H9 (cell line): ENCODE results near the gene RNLS. TPM values are rescaled to one million over a fixed set of nuclear protein-coding genes. Genes with fewer than 3 reads are reported as not detected.

Source experiments
- DNase-seq: peaks from one replicate; pipeline ENCODE4 v3.0.0-alpha.2; 2017
- H2AFZ ChIP-seq: one replicate; pipeline ENCODE4 v1.6.1; 2013; ENCODE audit warnings: mild to moderate bottlenecking, low read length, control low read depth, moderate library complexity
- H2AK5ac ChIP-seq: 2 replicates; pipeline ENCODE4 v1.6.1; 2013; ENCODE audit warnings: low read length, control low read depth, mixed read lengths; ENCODE audit not compliant: insufficient read length
- H2BK120ac ChIP-seq: one replicate; pipeline ENCODE4 v1.6.1; 2013; ENCODE audit warnings: low read depth, mild to moderate bottlenecking, low read length, control low read depth, inconsistent platforms; ENCODE audit not compliant: poor library complexity, severe bottlenecking
- H2BK12ac ChIP-seq: 2 replicates; pipeline ENCODE4 v1.6.1; 2013; ENCODE audit warnings: low read length, control low read depth, mixed read lengths, low read depth; ENCODE audit not compliant: insufficient read length
- H2BK15ac ChIP-seq: 2 replicates; pipeline ENCODE4 v1.6.1; 2013; ENCODE audit warnings: low read depth, low read length, control low read depth
- H2BK20ac ChIP-seq: one replicate; pipeline ENCODE4 v1.6.1; 2013; ENCODE audit warnings: low read depth, mild to moderate bottlenecking, low read length, control low read depth, inconsistent platforms; ENCODE audit not compliant: poor library complexity, severe bottlenecking
- H2BK5ac ChIP-seq: 2 replicates; pipeline ENCODE4 v1.6.1; 2013; ENCODE audit warnings: low read length, control low read depth, mixed read lengths; ENCODE audit not compliant: insufficient read length
- H3K14ac ChIP-seq: 2 replicates; pipeline ENCODE4 v1.6.1; 2013; ENCODE audit warnings: low read length, control low read depth; ENCODE audit not compliant: insufficient read depth
- H3K18ac ChIP-seq: 2 replicates; pipeline ENCODE4 v1.6.1; 2013; ENCODE audit warnings: low read depth, mild to moderate bottlenecking, mixed read lengths, low read length, control low read depth; ENCODE audit not compliant: insufficient read length
- H3K23ac ChIP-seq: 2 replicates; pipeline ENCODE4 v1.6.1; 2013; ENCODE audit warnings: low read length, control low read depth, mixed read lengths, low read depth; ENCODE audit not compliant: insufficient read length
- H3K23me2 ChIP-seq: 2 replicates; pipeline ENCODE4 v1.6.1; 2013; ENCODE audit warnings: low read depth, mild to moderate bottlenecking, mixed read lengths, low read length, control low read depth; ENCODE audit not compliant: insufficient read length, poor library complexity, severe bottlenecking
- H3K27ac ChIP-seq: 2 replicates; pipeline ENCODE4 v1.5.1; 2013; ENCODE audit warnings: low read length, control low read depth, mixed read lengths, low read depth; ENCODE audit not compliant: insufficient read length
- H3K27me3 ChIP-seq: 2 replicates; pipeline ENCODE4 v1.6.1; 2013; ENCODE audit warnings: low read length, control low read depth, inconsistent platforms; ENCODE audit not compliant: insufficient read depth
- H3K4ac ChIP-seq: 2 replicates; pipeline ENCODE4 v1.6.1; 2013; ENCODE audit warnings: low read depth, mild to moderate bottlenecking, control low read depth, inconsistent platforms, low read length, moderate library complexity
- H3K4me1 ChIP-seq: 2 replicates; pipeline ENCODE4 v1.6.1; 2013; ENCODE audit warnings: low read length, control low read depth, inconsistent platforms; ENCODE audit not compliant: insufficient read depth
- H3K4me2 ChIP-seq: 2 replicates; pipeline ENCODE4 v1.6.1; 2013; ENCODE audit warnings: low read length, control low read depth, mixed read lengths; ENCODE audit not compliant: insufficient read length, insufficient read depth
- H3K56ac ChIP-seq: 2 replicates; pipeline ENCODE4 v1.6.1; 2013; ENCODE audit warnings: low read depth, mild to moderate bottlenecking, mixed read lengths, low read length, control low read depth; ENCODE audit not compliant: insufficient read length
- H3K79me1 ChIP-seq: 2 replicates; pipeline ENCODE4 v1.6.1; 2013; ENCODE audit warnings: low read depth, mild to moderate bottlenecking, moderate library complexity, low read length, control low read depth, inconsistent platforms; ENCODE audit not compliant: insufficient read depth, poor library complexity, severe bottlenecking
- H3K79me2 ChIP-seq: 2 replicates; pipeline ENCODE4 v1.6.1; 2013; ENCODE audit warnings: low read length, control low read depth, inconsistent platforms; ENCODE audit not compliant: insufficient read depth
- H3K9ac ChIP-seq: 2 replicates; pipeline ENCODE4 v1.6.1; 2013; ENCODE audit warnings: low read length, control low read depth, mixed read lengths; ENCODE audit not compliant: insufficient read length; ENCODE audit errors: extremely low read depth
- H3K9me3 ChIP-seq: one replicate; pipeline ENCODE4 v1.6.1; 2013; ENCODE audit warnings: low read depth, low read length, inconsistent platforms; ENCODE audit not compliant: control insufficient read depth
- H3T11ph ChIP-seq: one replicate; pipeline ENCODE4 v1.6.1; 2013; ENCODE audit warnings: mild to moderate bottlenecking, low read length, control low read depth, inconsistent platforms
- H4K20me1 ChIP-seq: one replicate; pipeline ENCODE4 v1.6.1; 2013; ENCODE audit not compliant: control insufficient read depth, insufficient read length, insufficient read depth
- H4K5ac ChIP-seq: 2 replicates; pipeline ENCODE4 v1.6.1; 2013; ENCODE audit warnings: low read depth, mild to moderate bottlenecking, mixed read lengths, low read length, control low read depth; ENCODE audit not compliant: insufficient read length
- H4K8ac ChIP-seq: replicated peaks from 2 replicates; pipeline ENCODE4 v1.6.1; 2013; ENCODE audit warnings: low read length, control low read depth, mixed read lengths, low read depth; ENCODE audit not compliant: insufficient read length
- H4K91ac ChIP-seq: 2 replicates; pipeline ENCODE4 v1.6.1; 2013; ENCODE audit warnings: low read depth, mild to moderate bottlenecking, moderate library complexity, mixed read lengths, low read length, control low read depth; ENCODE audit not compliant: insufficient read length
- H3K27ac Mint-ChIP-seq, 3 experiments: 2 replicates in 2 of 3; 3 replicates in 1 of 3; pipeline ENCODE4 v1.8.0; 2020 to 2021; ENCODE audit warnings: mixed read lengths in 3 of 3, mild to moderate bottlenecking in 1 of 3, moderate library complexity in 1 of 3
- H3K27me3 Mint-ChIP-seq: 2 replicates; pipeline ENCODE4 v1.8.0; 2021; ENCODE audit warnings: low read depth, mild to moderate bottlenecking, moderate library complexity, mixed read lengths
- H3K36me3 Mint-ChIP-seq, 3 experiments: 2 replicates in 2 of 3; 3 replicates in 1 of 3; pipeline ENCODE4 v1.8.0; 2020 to 2021; ENCODE audit warnings: low read depth in 3 of 3, mixed read lengths in 3 of 3; ENCODE audit not compliant: insufficient read depth in 1 of 3
- H3K4me1 Mint-ChIP-seq, 2 experiments: 2 replicates each; pipeline ENCODE4 v1.8.0; 2020; ENCODE audit warnings: mixed read lengths in 2 of 2
- H3K4me3 Mint-ChIP-seq, 2 experiments: 2 replicates in 1 of 2; 3 replicates in 1 of 2; pipeline ENCODE4 v1.8.0; 2020 to 2021; ENCODE audit warnings: mild to moderate bottlenecking in 2 of 2, mixed read lengths in 2 of 2, moderate library complexity in 1 of 2
- H3K9me3 Mint-ChIP-seq, 2 experiments: 2 replicates in 1 of 2; 3 replicates in 1 of 2; pipeline ENCODE4 v1.8.0; 2020; ENCODE audit warnings: mild to moderate bottlenecking in 2 of 2, mixed read lengths in 2 of 2, moderate library complexity in 1 of 2
- CTCF ChIP-seq: fragments of 200-600 bp; sonication (generic); conservative IDR thresholded peaks from 3 replicates; pipeline ENCODE4 v1.8.0; 2021; ENCODE audit warnings: antibody characterized with exemption, mild to moderate bottlenecking
- WGBS: extraction: QIAGEN DNeasy Blood & Tissue Kit; methylation state at CpG from one replicate; pipeline ENCODE4 v1.1.7; 2013; ENCODE audit warnings: missing lambda C conversion rate, low lambda C conversion rate, mixed read lengths; ENCODE audit not compliant: insufficient read length; ENCODE audit errors: extremely low coverage; 5-methylcytosine and 5-hydroxymethylcytosine counted together
- total RNA-seq: library from RNA; stranded (reverse); gene quantifications from 2 replicates; pipeline ENCODE4 v1.2.1, GENCODE V29; 2021

The RNLS gene
- total RNA-seq, 1 experiment from 2014 or later = 7.5 TPM

DNA sequence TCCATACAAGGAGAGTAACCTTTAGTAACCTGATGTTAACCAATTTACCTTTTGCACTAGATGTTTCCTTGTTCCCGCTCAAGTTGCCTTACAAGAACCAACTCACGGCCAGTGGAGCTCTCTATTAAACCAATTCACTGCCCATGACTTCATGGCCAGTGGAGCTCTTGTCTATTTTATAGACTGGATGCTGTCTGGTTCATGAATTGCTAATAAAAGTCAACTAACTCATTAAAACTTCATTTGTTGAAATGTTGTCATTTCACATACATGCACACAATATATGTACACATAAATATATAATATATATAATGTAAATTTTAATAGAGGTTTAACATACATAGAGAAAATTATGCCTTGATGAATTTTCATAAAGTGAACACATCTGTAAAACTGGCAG is 216.3 kb downstream of the RNLS start:
- no CpG with 5 or more reads among the region's 2 CpGs for WGBS
- no peaks in the 10 kb centered on the region for H3K4me1 ChIP-seq
- H3K4me3 Mint-ChIP-seq = no peak overlapping the region

More for the DNA sequence above, 216.3 kb downstream of the RNLS start:
- H3K79me1 ChIP-seq = no peaks in the 10 kb centered on the region
- no peak overlapping the region for H3K18ac ChIP-seq
- no peak overlapping the region for H3K56ac ChIP-seq
- no peaks in the 10 kb centered on the region for H4K20me1 ChIP-seq
- Mint-ChIP-seq H3K27ac (no peak overlapping the region), H3K4me1 (no peaks in the 10 kb centered on the region), H3K9me3 (no peaks in the 10 kb centered on the region), H3K27me3 (no peaks in the 10 kb centered on the region), H3K36me3 (no peaks in the 10 kb centered on the region)
- no peak overlapping the region for H3K27ac ChIP-seq
- no peak overlapping the region for H2AK5ac ChIP-seq
- H3K4ac ChIP-seq = no peak overlapping the region
- no peaks in the 10 kb centered on the region for H3K27me3 ChIP-seq
- H3K9me3 ChIP-seq = no peaks in the 10 kb centered on the region
- no peak overlapping the region for H4K8ac ChIP-seq
- H3K23me2 ChIP-seq = no peaks in the 10 kb centered on the region
- H2BK120ac ChIP-seq = no peak overlapping the region
- no peaks in the 10 kb centered on the region for H3K79me2 ChIP-seq
- H2BK12ac ChIP-seq = no peak overlapping the region
- H4K5ac ChIP-seq = no peak overlapping the region
- H2BK20ac ChIP-seq = no peak overlapping the region
- H3K9ac ChIP-seq = no peak overlapping the region
- H2BK15ac ChIP-seq = no peak overlapping the region
- no peak overlapping the region for H2AFZ ChIP-seq
- H3K23ac ChIP-seq = no peak overlapping the region
- no peak overlapping the region for H2BK5ac ChIP-seq
- H3T11ph ChIP-seq = no peak overlapping the region
- H3K14ac ChIP-seq = no peak overlapping the region
- DNase-seq = no peak
- H4K91ac ChIP-seq = no peak overlapping the region
- no peak for TF ChIP-seq CTCF
- no peak overlapping the region for H3K4me2 ChIP-seq
